ENCODE measurements around the gene PFAS. TPM values are rescaled to one million over a fixed set of nuclear protein-coding genes. Genes with fewer than 3 reads are reported as not detected.

PFAS gene
- total RNA-seq, 1 experiment from 2014 or later = 228 TPM

- no peaks in the 10 kb centered on the region for H3K27me3 ChIP-seq (ENCODE audit: insufficient read depth, low read length)
- peak within 1 kb of the TSS; percentile 91 to 99 for H3K4me3 Mint-ChIP-seq
- H4K5ac ChIP-seq (ENCODE audit: insufficient read length, low read depth, low read length) = peak within 1 kb of the TSS; percentile 55
- H4K91ac ChIP-seq (ENCODE audit: insufficient read length, low read depth, low read length) = no peak within 1 kb of the TSS
- H3K18ac ChIP-seq (ENCODE audit: insufficient read length, low read depth, low read length) = peak within 1 kb of the TSS; percentile 86
- peaks cover 26 to 29% (median 27%) of the 10 kb centered on the region in 3 experiments for H3K36me3 Mint-ChIP-seq (ENCODE audit: insufficient read depth in 1 of 3, low read depth in 3 of 3)
- no CpG with 5 or more reads among the region's 46 CpGs for WGBS (ENCODE audit: extremely low coverage, insufficient read length, low lambda C conversion rate)
- peaks cover 10 to 18% of the 10 kb centered on the region in 2 experiments for H3K4me1 Mint-ChIP-seq
- H2AFZ ChIP-seq (ENCODE audit: low read length) = no peak within 1 kb of the TSS
- H3K9ac ChIP-seq (ENCODE audit: extremely low read depth, insufficient read length, low read length) = peak within 1 kb of the TSS; percentile 86
- no peak within 1 kb of the TSS for H3T11ph ChIP-seq (ENCODE audit: low read length)
- no peak within 1 kb of the TSS for H2BK12ac ChIP-seq (ENCODE audit: insufficient read length, low read depth, low read length)
- no peaks in the 10 kb centered on the region for H3K4me1 ChIP-seq (ENCODE audit: insufficient read depth, low read length)
- H4K8ac ChIP-seq (replicated peaks; ENCODE audit: insufficient read length, low read depth, low read length) = no peak within 1 kb of the TSS
- no peak for TF ChIP-seq CTCF (conservative IDR thresholded peaks at IDR 0.05)
- peaks cover 2% of the 10 kb centered on the region; the same call in 1 of the 2 replicates for H3K27me3 Mint-ChIP-seq (ENCODE audit: low read depth)
- H2BK120ac ChIP-seq (ENCODE audit: low read depth, low read length, poor library complexity, severe bottlenecking) = peak within 1 kb of the TSS; percentile 10
- peak; percentile 98 for DNase-seq
- H3K9me3 Mint-ChIP-seq = no peaks in the 10 kb centered on the region
- no peaks in the 10 kb centered on the region for H4K20me1 ChIP-seq (ENCODE audit: control insufficient read depth, insufficient read depth, insufficient read length)
- H3K79me2 ChIP-seq (ENCODE audit: insufficient read depth, low read length) = peaks cover 4% of the 10 kb centered on the region; the same call in 1 of the 2 replicates
- no peak within 1 kb of the TSS for H2AK5ac ChIP-seq (ENCODE audit: insufficient read length, low read length)
- no peak within 1 kb of the TSS for H3K23ac ChIP-seq (ENCODE audit: insufficient read length, low read depth, low read length)
- H3K23me2 ChIP-seq (ENCODE audit: insufficient read length, low read depth, low read length, poor library complexity, severe bottlenecking) = peaks cover 4% of the 10 kb centered on the region
- H2BK15ac ChIP-seq (ENCODE audit: low read depth, low read length) = no peak within 1 kb of the TSS
- H3K56ac ChIP-seq (ENCODE audit: insufficient read length, low read depth, low read length) = no peak within 1 kb of the TSS
- H3K9me3 ChIP-seq (ENCODE audit: control insufficient read depth, low read depth, low read length) = no peaks in the 10 kb centered on the region
- H3K79me1 ChIP-seq (ENCODE audit: insufficient read depth, low read depth, low read length, poor library complexity, severe bottlenecking) = peaks cover 3% of the 10 kb centered on the region
- H3K27ac ChIP-seq (ENCODE audit: insufficient read length, low read depth, low read length) = peak within 1 kb of the TSS; percentile 37
- peak within 1 kb of the TSS; percentile 96 to 99 (median 99) for H3K27ac Mint-ChIP-seq
- no peak within 1 kb of the TSS for H2BK5ac ChIP-seq (ENCODE audit: insufficient read length, low read length)
- peak within 1 kb of the TSS; percentile 80 for H3K4me2 ChIP-seq (ENCODE audit: insufficient read depth, insufficient read length, low read length)
- no peak within 1 kb of the TSS for H3K4ac ChIP-seq (ENCODE audit: low read depth, low read length)
- no peak within 1 kb of the TSS for H2BK20ac ChIP-seq (ENCODE audit: low read depth, low read length, poor library complexity, severe bottlenecking)
- peak within 1 kb of the TSS; percentile 94 for H3K14ac ChIP-seq (ENCODE audit: insufficient read depth, low read length)
These were observed 39.0 kb upstream of the PFAS start, which contains the start of gene AURKB for GRCh38 chr17:8209907-8210760. Gene AURKB, minus strand, starts transcription at chr17:8210575. Its CDS starts 351 bp downstream, at chr17:8210224.

All from H9 (cell line).